ENCODE measurements around the gene S100A3. TPM values are rescaled to one million over a fixed set of nuclear protein-coding genes. Genes with fewer than 3 reads are reported as not detected.

Gene S100A3
- polyA plus RNA-seq, 1 donor from 2014 or later, result not detected

GRCh38 chr1:153597206-153597605 is 48.1 kb upstream of the S100A3 start:
- no peaks in the 10 kb centered on the region for H3F3A ChIP-seq (ENCODE audit: insufficient read depth, low read length, poor library complexity, severe bottlenecking)
- H3K79me2 ChIP-seq (replicated peaks; ENCODE audit: insufficient read depth, low read length), result no peaks in the 10 kb centered on the region
- H3K27ac ChIP-seq (ENCODE audit: low read length), result no peak overlapping the region
- H3K9me3 ChIP-seq (ENCODE audit: low read length), result no peaks in the 10 kb centered on the region
- no peak overlapping the region for H2AFZ ChIP-seq (ENCODE audit: low read depth, low read length)
- no peaks in the 10 kb centered on the region for H3K9me2 ChIP-seq (ENCODE audit: insufficient read depth, low read length)
- no peaks in the 10 kb centered on the region for H4K20me1 ChIP-seq (ENCODE audit: insufficient read depth)
- no peak overlapping the region for H3K4me2 ChIP-seq (ENCODE audit: low read length)
- no peak overlapping the region for H3K9ac ChIP-seq (ENCODE audit: low read length)
- H3K4me3 ChIP-seq (ENCODE audit: low read length), result no peak overlapping the region
- H3K27me3 ChIP-seq (ENCODE audit: insufficient read depth, low read depth, low read length), result no peaks in the 10 kb centered on the region
- no peak for TF ChIP-seq POLR2AphosphoS5 (IDR thresholded peaks at IDR 0.05)
- no peak for TF ChIP-seq SMC3 (conservative IDR thresholded peaks at IDR 0.05; ENCODE audit: poor library complexity)
- TF ChIP-seq, protein P1, sequence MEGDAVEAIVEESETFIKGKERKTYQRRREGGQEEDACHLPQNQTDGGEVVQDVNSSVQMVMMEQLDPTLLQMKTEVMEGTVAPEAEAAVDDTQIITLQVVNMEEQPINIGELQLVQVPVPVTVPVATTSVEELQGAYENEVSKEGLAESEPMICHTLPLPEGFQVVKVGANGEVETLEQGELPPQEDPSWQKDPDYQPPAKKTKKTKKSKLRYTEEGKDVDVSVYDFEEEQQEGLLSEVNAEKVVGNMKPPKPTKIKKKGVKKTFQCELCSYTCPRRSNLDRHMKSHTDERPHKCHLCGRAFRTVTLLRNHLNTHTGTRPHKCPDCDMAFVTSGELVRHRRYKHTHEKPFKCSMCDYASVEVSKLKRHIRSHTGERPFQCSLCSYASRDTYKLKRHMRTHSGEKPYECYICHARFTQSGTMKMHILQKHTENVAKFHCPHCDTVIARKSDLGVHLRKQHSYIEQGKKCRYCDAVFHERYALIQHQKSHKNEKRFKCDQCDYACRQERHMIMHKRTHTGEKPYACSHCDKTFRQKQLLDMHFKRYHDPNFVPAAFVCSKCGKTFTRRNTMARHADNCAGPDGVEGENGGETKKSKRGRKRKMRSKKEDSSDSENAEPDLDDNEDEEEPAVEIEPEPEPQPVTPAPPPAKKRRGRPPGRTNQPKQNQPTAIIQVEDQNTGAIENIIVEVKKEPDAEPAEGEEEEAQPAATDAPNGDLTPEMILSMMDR (IDR thresholded peaks at IDR 0.05; ENCODE audit: poor library complexity, severe bottlenecking), result no peak
- TF ChIP-seq TAF1 (IDR thresholded peaks at IDR 0.05; ENCODE audit: low read depth), result no peak
- no peak for TF ChIP-seq EZH2 (IDR thresholded peaks at IDR 0.05; ENCODE audit: borderline replicate concordance, insufficient read depth, low read length, poor library complexity, severe bottlenecking)
- TF ChIP-seq, protein P2, sequence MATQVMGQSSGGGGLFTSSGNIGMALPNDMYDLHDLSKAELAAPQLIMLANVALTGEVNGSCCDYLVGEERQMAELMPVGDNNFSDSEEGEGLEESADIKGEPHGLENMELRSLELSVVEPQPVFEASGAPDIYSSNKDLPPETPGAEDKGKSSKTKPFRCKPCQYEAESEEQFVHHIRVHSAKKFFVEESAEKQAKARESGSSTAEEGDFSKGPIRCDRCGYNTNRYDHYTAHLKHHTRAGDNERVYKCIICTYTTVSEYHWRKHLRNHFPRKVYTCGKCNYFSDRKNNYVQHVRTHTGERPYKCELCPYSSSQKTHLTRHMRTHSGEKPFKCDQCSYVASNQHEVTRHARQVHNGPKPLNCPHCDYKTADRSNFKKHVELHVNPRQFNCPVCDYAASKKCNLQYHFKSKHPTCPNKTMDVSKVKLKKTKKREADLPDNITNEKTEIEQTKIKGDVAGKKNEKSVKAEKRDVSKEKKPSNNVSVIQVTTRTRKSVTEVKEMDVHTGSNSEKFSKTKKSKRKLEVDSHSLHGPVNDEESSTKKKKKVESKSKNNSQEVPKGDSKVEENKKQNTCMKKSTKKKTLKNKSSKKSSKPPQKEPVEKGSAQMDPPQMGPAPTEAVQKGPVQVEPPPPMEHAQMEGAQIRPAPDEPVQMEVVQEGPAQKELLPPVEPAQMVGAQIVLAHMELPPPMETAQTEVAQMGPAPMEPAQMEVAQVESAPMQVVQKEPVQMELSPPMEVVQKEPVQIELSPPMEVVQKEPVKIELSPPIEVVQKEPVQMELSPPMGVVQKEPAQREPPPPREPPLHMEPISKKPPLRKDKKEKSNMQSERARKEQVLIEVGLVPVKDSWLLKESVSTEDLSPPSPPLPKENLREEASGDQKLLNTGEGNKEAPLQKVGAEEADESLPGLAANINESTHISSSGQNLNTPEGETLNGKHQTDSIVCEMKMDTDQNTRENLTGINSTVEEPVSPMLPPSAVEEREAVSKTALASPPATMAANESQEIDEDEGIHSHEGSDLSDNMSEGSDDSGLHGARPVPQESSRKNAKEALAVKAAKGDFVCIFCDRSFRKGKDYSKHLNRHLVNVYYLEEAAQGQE (IDR thresholded peaks at IDR 0.05; ENCODE audit: borderline replicate concordance), result no peak
- no peak for TF ChIP-seq MXI1 (conservative IDR thresholded peaks at IDR 0.05; ENCODE audit: poor library complexity, severe bottlenecking)
- H3K36me3 ChIP-seq (ENCODE audit: insufficient read depth, low read length), result no peaks in the 10 kb centered on the region

- H3K27ac ChIP-seq (ENCODE audit: low read length), result no peak overlapping the region
- no peak for TF ChIP-seq RAD21 (conservative IDR thresholded peaks at IDR 0.05)
- no peak for TF ChIP-seq TAF1 (IDR thresholded peaks at IDR 0.05; ENCODE audit: low read depth)
- TF ChIP-seq POLR2AphosphoS5 (IDR thresholded peaks at IDR 0.05), result no peak
- no peak for TF ChIP-seq MXI1 (conservative IDR thresholded peaks at IDR 0.05; ENCODE audit: poor library complexity, severe bottlenecking)
- TF ChIP-seq, protein P2 (IDR thresholded peaks at IDR 0.05; ENCODE audit: borderline replicate concordance), result no peak
- TF ChIP-seq EP300 (conservative IDR thresholded peaks at IDR 0.05; ENCODE audit: poor library complexity, severe bottlenecking), result no peak
- TF ChIP-seq EZH2 (IDR thresholded peaks at IDR 0.05; ENCODE audit: borderline replicate concordance, insufficient read depth, low read length, poor library complexity, severe bottlenecking), result no peak
- TF ChIP-seq SMC3 (conservative IDR thresholded peaks at IDR 0.05; ENCODE audit: poor library complexity), result no peak
- TF ChIP-seq, protein P1 (IDR thresholded peaks at IDR 0.05; ENCODE audit: poor library complexity, severe bottlenecking), result no peak
- no peaks in the 10 kb centered on the region for H3K36me3 ChIP-seq (ENCODE audit: insufficient read depth, low read length)
- H3K4me3 ChIP-seq (ENCODE audit: low read length), result no peak overlapping the region
- no peaks in the 10 kb centered on the region for H4K20me1 ChIP-seq (ENCODE audit: insufficient read depth)
- no peak overlapping the region for H3K9ac ChIP-seq (ENCODE audit: low read length)
- H3K9me2 ChIP-seq (ENCODE audit: insufficient read depth, low read length), result no peaks in the 10 kb centered on the region
- H3F3A ChIP-seq (ENCODE audit: insufficient read depth, low read length, poor library complexity, severe bottlenecking), result no peaks in the 10 kb centered on the region
- H3K79me2 ChIP-seq (replicated peaks; ENCODE audit: insufficient read depth, low read length), result no peaks in the 10 kb centered on the region
- no peaks in the 10 kb centered on the region for H3K9me3 ChIP-seq (ENCODE audit: low read length)
- no peaks in the 10 kb centered on the region for H3K27me3 ChIP-seq (ENCODE audit: insufficient read depth, low read depth, low read length)
- H3K4me2 ChIP-seq (ENCODE audit: low read length), result no peak overlapping the region
- no peak overlapping the region for H2AFZ ChIP-seq (ENCODE audit: low read depth, low read length)
Measured at GRCh38 chr1:153592748-153593147, 43.7 kb upstream of the S100A3 start.

All from neural cell (in vitro differentiated cells).